Measurements from ENCODE around the gene CADM1.

- peak in 1 of 6 experiments; percentile 18 for TF ChIP-seq CTCF (IDR thresholded peaks at IDR 0.05)
- TF ChIP-seq POLR2A (IDR thresholded peaks at IDR 0.05) = peak in 1 of 2 donors; percentile 11
Observed at GRCh38 chr11:115550291-115551059, 46.3 kb upstream of the CADM1 start.
